Kidney (tissue), 14 donors: ENCODE data around the gene C19orf38. TPM values are rescaled to one million over a fixed set of nuclear protein-coding genes. Genes with fewer than 3 reads are reported as not detected.

Source experiments
- DNase-seq, 5 donors: peaks; one replicate each; pipeline ENCODE4 v3.0.0-alpha.2; 2013 to 2020
- FAIRE-seq: peaks from 2 replicates; lab custom pipeline; 2012; peaks lifted over from hg19 to GRCh38; lab: Jason Lieb, UNC
- H3K27ac ChIP-seq, 2 donors: one replicate each; pipeline ENCODE4 v1.7.0; 2013; ENCODE audit warnings: low read depth in 2 of 2, low read length in 2 of 2, inconsistent platforms in 1 of 2
- H3K27me3 ChIP-seq: one replicate; pipeline ENCODE4 v1.7.1; 2013; ENCODE audit warnings: low read length, inconsistent platforms; ENCODE audit not compliant: control insufficient read depth, insufficient read depth
- H3K36me3 ChIP-seq, 3 donors: one replicate each; pipeline versions ENCODE4 v1.7.0 to v1.7.1; 2013; ENCODE audit warnings: low read length in 3 of 3, control low read depth in 1 of 3, inconsistent platforms in 1 of 3; ENCODE audit not compliant: insufficient read depth in 3 of 3, control insufficient read depth in 2 of 3
- H3K4me1 ChIP-seq, 3 donors: one replicate each; pipeline versions ENCODE4 v1.7.0 to v1.7.1; 2013; ENCODE audit warnings: low read length in 3 of 3, inconsistent platforms in 1 of 3, low read depth in 1 of 3; ENCODE audit not compliant: control insufficient read depth in 2 of 3, insufficient read depth in 2 of 3
- H3K4me3 ChIP-seq, 3 donors: one replicate each; pipeline versions ENCODE4 v1.7.0 to v1.8.1; 2013; ENCODE audit warnings: low read length in 3 of 3, control low read depth in 1 of 3, inconsistent platforms in 1 of 3
- H3K9ac ChIP-seq, 3 donors: one replicate each; pipeline versions ENCODE4 v1.7.0 to v1.7.1; 2013; ENCODE audit warnings: low read length in 3 of 3, control low read depth in 1 of 3, inconsistent platforms in 1 of 3
- H3K9me3 ChIP-seq, 3 donors: one replicate each; pipeline versions ENCODE4 v1.7.0 to v1.7.1; 2013; ENCODE audit warnings: low read length in 3 of 3, control low read depth in 1 of 3, inconsistent platforms in 1 of 3; ENCODE audit not compliant: control insufficient read depth in 2 of 3, insufficient read depth in 1 of 3
- intact Hi-C: fragments of 100-400 bp; cut with DNase I; formaldehyde crosslinking; loops from one replicate; pipeline ENCODE4 v1.11.1; 2022
- polyA plus RNA-seq: library from polyadenylated mRNA; stranded (reverse); fragments of 350-450 nt; fragmentation: Illumina TruSeq; extraction: RNeasy Lipid Tissue Mini Kit (QIAGEN cat#74804); gene quantifications from one replicate; pipeline ENCODE4 v1.2.3, GENCODE V29; 2014; ENCODE audit warnings: low read depth, low replicate concordance; ENCODE audit not compliant: insufficient read depth
- total RNA-seq: library from RNA; stranded (reverse); fragmentation: NEBNext Ultra II Directional; extraction: Animal tissue kit (Norgen Biotek cat#: 25700); gene quantifications from one replicate; pipeline ENCODE4 v1.2.1, GENCODE V29; 2021
- TF ChIP-seq, protein P1 (sequence below): IDR thresholded peaks from 3 replicates; pipeline ENCODE4 v1.5.1; 2012; ENCODE audit warnings: mild to moderate bottlenecking, moderate library complexity, borderline replicate concordance; ENCODE audit not compliant: insufficient read depth; ENCODE audit errors: extremely low read depth
- donor health status: control.
- donor health status: control.
- donor health status: control.
- donor health status: control.
- donor health status: control.
- donor health status: DM: yes; HTN: yes; CAD: no.
- donor health status: Normal renal cell carcinoma (clear cell type).

Gene C19orf38
- total and polyA plus RNA-seq, 2 donors from 2014 or later = 2.4 to 3.3 TPM

DNA sequence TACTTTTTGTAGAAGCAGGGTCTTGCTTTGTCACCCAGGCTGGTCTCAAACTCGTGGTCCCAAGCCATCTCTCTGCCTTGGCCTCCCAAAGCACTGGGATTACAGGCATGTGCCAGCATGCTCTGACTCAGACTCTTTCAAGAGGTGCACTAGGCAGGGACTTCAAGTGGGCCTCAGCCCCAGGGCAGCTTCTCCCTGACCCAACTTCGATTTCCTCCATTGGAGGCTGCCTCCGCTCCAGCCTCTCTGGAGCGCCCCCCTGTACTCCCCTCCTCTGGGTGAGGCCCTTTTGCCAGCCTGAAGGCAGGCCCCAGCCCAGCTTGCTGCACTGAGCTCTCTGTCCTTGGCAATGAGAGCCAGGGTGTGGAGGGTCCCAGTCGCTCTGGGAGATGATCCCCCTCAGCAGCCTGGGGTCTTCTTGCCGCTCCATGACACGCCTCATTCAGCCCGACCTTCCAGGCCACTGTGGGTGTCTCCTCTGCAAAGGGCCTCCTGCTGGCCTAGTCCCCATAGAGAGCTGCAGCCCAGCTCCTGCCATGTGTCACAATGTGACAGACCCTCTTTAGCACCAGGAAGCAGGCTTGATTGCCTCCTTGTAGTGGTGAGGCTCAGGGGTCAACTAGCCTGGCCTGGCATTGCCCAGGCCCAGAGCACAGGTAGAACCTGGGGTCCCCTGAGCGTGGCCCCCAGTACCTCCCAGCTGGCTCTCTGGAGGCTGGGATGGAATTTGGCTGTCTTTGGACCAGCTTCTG is 39.6 kb downstream of the C19orf38 start:
- peaks cover 0 to 15% (median 3%) of the 10 kb centered on the region in 3 donors for H3K4me1 ChIP-seq
- no peak overlapping the region for H3K9ac ChIP-seq
- no peaks in the 10 kb centered on the region for H3K36me3 ChIP-seq
- DNase-seq (peak in 1 of 5 donors; percentile 34), FAIRE-seq (no peak)
- intact Hi-C loops = no loop called here
- TF ChIP-seq, protein P1, sequence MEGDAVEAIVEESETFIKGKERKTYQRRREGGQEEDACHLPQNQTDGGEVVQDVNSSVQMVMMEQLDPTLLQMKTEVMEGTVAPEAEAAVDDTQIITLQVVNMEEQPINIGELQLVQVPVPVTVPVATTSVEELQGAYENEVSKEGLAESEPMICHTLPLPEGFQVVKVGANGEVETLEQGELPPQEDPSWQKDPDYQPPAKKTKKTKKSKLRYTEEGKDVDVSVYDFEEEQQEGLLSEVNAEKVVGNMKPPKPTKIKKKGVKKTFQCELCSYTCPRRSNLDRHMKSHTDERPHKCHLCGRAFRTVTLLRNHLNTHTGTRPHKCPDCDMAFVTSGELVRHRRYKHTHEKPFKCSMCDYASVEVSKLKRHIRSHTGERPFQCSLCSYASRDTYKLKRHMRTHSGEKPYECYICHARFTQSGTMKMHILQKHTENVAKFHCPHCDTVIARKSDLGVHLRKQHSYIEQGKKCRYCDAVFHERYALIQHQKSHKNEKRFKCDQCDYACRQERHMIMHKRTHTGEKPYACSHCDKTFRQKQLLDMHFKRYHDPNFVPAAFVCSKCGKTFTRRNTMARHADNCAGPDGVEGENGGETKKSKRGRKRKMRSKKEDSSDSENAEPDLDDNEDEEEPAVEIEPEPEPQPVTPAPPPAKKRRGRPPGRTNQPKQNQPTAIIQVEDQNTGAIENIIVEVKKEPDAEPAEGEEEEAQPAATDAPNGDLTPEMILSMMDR = no peak
- H3K4me3 ChIP-seq = no peak overlapping the region
- no peaks in the 10 kb centered on the region for H3K9me3 ChIP-seq
- no peaks in the 10 kb centered on the region for H3K27me3 ChIP-seq
- H3K27ac ChIP-seq = no peak overlapping the region

DNA sequence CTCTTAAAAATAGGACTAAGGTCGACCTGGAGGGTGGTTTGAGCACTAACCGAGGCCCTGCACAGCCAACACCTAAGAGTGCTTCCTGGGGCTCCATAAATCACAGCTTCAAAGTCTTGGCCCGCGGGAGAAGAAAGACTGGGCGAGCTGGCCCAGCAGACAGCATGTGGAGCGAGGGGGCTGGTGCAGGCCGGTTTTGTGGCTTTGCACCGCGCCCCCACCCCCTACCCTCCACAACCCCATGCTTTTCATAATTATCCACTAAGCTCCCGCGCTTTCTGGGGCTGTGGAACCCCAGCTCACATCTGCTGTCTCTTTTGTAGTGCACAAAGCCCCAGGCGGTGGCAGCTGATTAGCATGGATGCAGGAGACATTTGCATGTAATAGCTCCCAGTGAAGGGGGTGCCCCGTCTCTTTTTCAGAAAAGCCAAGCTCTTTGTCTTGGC is 40.2 kb downstream of the C19orf38 start:
- H3K36me3 ChIP-seq = no peaks in the 10 kb centered on the region

DNA sequence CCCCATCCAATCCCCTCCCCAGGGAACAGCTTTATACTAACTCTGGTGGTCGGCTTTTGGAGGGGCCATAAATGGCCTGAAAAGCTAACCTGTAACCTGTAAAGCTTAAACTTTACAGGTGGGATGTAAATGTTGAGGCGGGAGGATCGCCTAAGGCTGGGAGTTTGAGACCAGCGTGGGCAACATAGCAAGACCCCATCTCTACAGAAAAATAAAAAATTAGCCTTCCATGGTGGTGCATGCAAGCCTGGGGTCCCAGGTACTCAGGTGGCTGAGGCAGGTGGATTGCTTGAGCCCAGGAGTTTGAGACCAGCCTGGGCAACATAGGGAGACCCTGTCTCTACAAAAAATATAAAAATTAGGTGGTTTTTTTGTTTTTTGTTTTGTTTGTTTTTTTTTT is 41.7 kb downstream of the C19orf38 start:
- Histone ChIP-seq H3K9ac (no peak overlapping the region), H3K4me3 (no peak overlapping the region), H3K4me1 (peaks cover 0 to 17% (median 3%) of the 10 kb centered on the region in 3 donors), H3K36me3 (no peaks in the 10 kb centered on the region), H3K27me3 (no peaks in the 10 kb centered on the region), H3K9me3 (no peaks in the 10 kb centered on the region), H3K27ac (no peak overlapping the region)
- intact Hi-C loops = no loop called here
- TF ChIP-seq, protein P1 = no peak
- DNase-seq (no peak), FAIRE-seq (no peak)

More for the DNA sequence above, 40.2 kb downstream of the C19orf38 start:
- no peak overlapping the region for H3K27ac ChIP-seq
- H3K4me3 ChIP-seq = no peak overlapping the region
- FAIRE-seq (no peak), DNase-seq (peak in 4 of 5 donors; percentile 60 to 68 (median 64))
- no peaks in the 10 kb centered on the region for H3K27me3 ChIP-seq
- TF ChIP-seq, protein P1 = no peak
- intact Hi-C loops = no loop called here
- H3K9me3 ChIP-seq = no peaks in the 10 kb centered on the region
- H3K9ac ChIP-seq = no peak overlapping the region
- peaks cover 0 to 15% (median 3%) of the 10 kb centered on the region in 3 donors for H3K4me1 ChIP-seq
